Sigmoid colon (tissue), 7 donors: Measurements from ENCODE around the gene DUOXA2. TPM values are rescaled to one million over a fixed set of nuclear protein-coding genes. Genes with fewer than 3 reads are reported as not detected.

Source experiments
- DNase-seq: peaks from one replicate; pipeline ENCODE4 v3.0.0-alpha.2; 2019
- H3K27ac ChIP-seq, 4 donors: fragments of 200-600 bp; sonication (generic); one replicate each; pipeline ENCODE4 v1.5.1; 2016 to 2019; ENCODE audit warnings: mild to moderate bottlenecking in 1 of 4
- H3K27me3 ChIP-seq, 3 donors: fragments of 200-600 bp; sonication (generic); one replicate each; pipeline ENCODE4 v1.5.1; 2019; ENCODE audit warnings: mild to moderate bottlenecking in 1 of 3
- H3K36me3 ChIP-seq, 4 donors: fragments of 200-600 bp; sonication (generic); one replicate each; pipeline ENCODE4 v1.5.1; 2016 to 2019
- H3K4me1 ChIP-seq, 4 donors: fragments of 200-600 bp; sonication (generic); one replicate each; pipeline ENCODE4 v1.5.1; 2017 to 2019
- H3K4me3 ChIP-seq, 4 donors: fragments of 200-600 bp; sonication (generic); one replicate each; pipeline ENCODE4 v1.5.1; 2017 to 2019; ENCODE audit warnings: mild to moderate bottlenecking in 2 of 4, moderate library complexity in 1 of 4
- H3K9me3 ChIP-seq, 4 donors: fragments of 200-600 bp in 3 of 4; sonication (generic) in 3 of 4; one replicate each; pipeline versions ENCODE4 v1.5.1 to v1.6.1; 2013 to 2019
- CTCF ChIP-seq, 4 experiments: fragments of 450-650 bp in 3 of 4; fragments of 200-600 bp in 1 of 4; IDR thresholded peaks; one replicate each; pipeline ENCODE4 v1.5.1; 2016 to 2019; ENCODE audit warnings: antibody characterized with exemption in 4 of 4, mild to moderate bottlenecking in 3 of 4, moderate library complexity in 2 of 4
- EP300 ChIP-seq, 4 donors: sonication (generic); formaldehyde crosslinking; IDR thresholded peaks; one replicate each; pipeline ENCODE4 v1.6.1; 2017; ENCODE audit warnings: antibody characterized with exemption in 4 of 4
- POLR2A ChIP-seq, 2 donors: fragments of 450-650 bp; IDR thresholded peaks; one replicate each; pipeline ENCODE4 v1.6.1; 2016; ENCODE audit warnings: antibody characterized with exemption in 2 of 2, mild to moderate bottlenecking in 2 of 2, moderate library complexity in 2 of 2
- POLR2AphosphoS5 ChIP-seq, 4 donors: sonication (generic); formaldehyde crosslinking; IDR thresholded peaks; one replicate each; pipeline ENCODE4 v1.6.1; 2017; ENCODE audit warnings: antibody characterized with exemption in 4 of 4
- WGBS, 2 donors: extraction: QIAGEN DNeasy Blood & Tissue Kit; methylation state at CpG; one replicate each; pipeline ENCODE4 v1.1.7; 2013; 5-methylcytosine and 5-hydroxymethylcytosine counted together
- intact Hi-C: fragments of 100-400 bp; cut with DNase I; formaldehyde crosslinking; loops from one replicate; pipeline ENCODE4 v1.15.1; 2023
- polyA plus RNA-seq, 3 donors: library from polyadenylated mRNA; stranded (reverse); fragments of 200-250 nt; gene quantifications; one replicate each; pipeline ENCODE4 v1.2.3, GENCODE V29; 2013
- total RNA-seq, 4 donors: library from RNA; depleted of rRNA; stranded (reverse); fragments of >200 nt; gene quantifications; one replicate each; pipeline ENCODE4 v1.1.0, GENCODE V29; 2016
- donor health status: healthy with polysubstance abuse.
- donor health status: Bipolar disorder and iron deficiency.
- donor health status: healthy.

DUOXA2 gene
- total and polyA plus RNA-seq, 7 donors: 0.28 to 117 (median 1.4) TPM; not detected in 4

- H3K4me1 ChIP-seq: peaks cover 0 to 19% (median 17%) of the 10 kb centered on the region in 4 donors
- 88 to 91% methylated on average over 3 of the region's 3 CpGs for WGBS, 2 donors
Observed at GRCh38 chr15:45121020-45121419, 6.9 kb downstream of the DUOXA2 start.

GRCh38 chr15:45121706-45122417 lies 7.7 kb downstream of the DUOXA2 start:
- WGBS, 2 donors: 61 to 67% methylated on average over 9 of the region's 9 CpGs
- H3K27ac ChIP-seq: no peak overlapping the region
- no peak for DNase-seq
- no peak for TF ChIP-seq EP300 (IDR thresholded peaks at IDR 0.05)
- TF ChIP-seq POLR2AphosphoS5 (IDR thresholded peaks at IDR 0.05): no peak
- TF ChIP-seq CTCF (IDR thresholded peaks at IDR 0.05): no peak
- TF ChIP-seq POLR2A (IDR thresholded peaks at IDR 0.05): no peak
- no peaks in the 10 kb centered on the region for H3K9me3 ChIP-seq
- H3K27me3 ChIP-seq: peaks cover 12 to 70% (median 19%) of the 10 kb centered on the region in 3 donors
- H3K36me3 ChIP-seq: no peaks in the 10 kb centered on the region
- no peak overlapping the region for H3K4me3 ChIP-seq
- intact Hi-C loops: no loop called here
- peaks cover 0 to 12% (median 10%) of the 10 kb centered on the region in 4 donors for H3K4me1 ChIP-seq

More at GRCh38 chr15:45121020-45121419, 6.9 kb downstream of the DUOXA2 start:
- TF ChIP-seq POLR2A (IDR thresholded peaks at IDR 0.05): no peak
- no peak for TF ChIP-seq POLR2AphosphoS5 (IDR thresholded peaks at IDR 0.05)
- no peak for TF ChIP-seq EP300 (IDR thresholded peaks at IDR 0.05)
- TF ChIP-seq CTCF (IDR thresholded peaks at IDR 0.05): no peak
- no peak for DNase-seq
- no peaks in the 10 kb centered on the region for H3K9me3 ChIP-seq
- H3K27ac ChIP-seq: no peak overlapping the region
- H3K4me3 ChIP-seq: no peak overlapping the region
- no peaks in the 10 kb centered on the region for H3K36me3 ChIP-seq
- intact Hi-C loops: no loop called here
- peaks cover 19 to 74% (median 27%) of the 10 kb centered on the region in 3 donors for H3K27me3 ChIP-seq

GRCh38 chr15:45122719-45123118 lies 8.6 kb downstream of the DUOXA2 start:
- no peak overlapping the region for H3K4me3 ChIP-seq
- DNase-seq: no peak
- H3K36me3 ChIP-seq: no peaks in the 10 kb centered on the region
- H3K27me3 ChIP-seq: peaks cover 4 to 70% (median 13%) of the 10 kb centered on the region in 3 donors
- H3K4me1 ChIP-seq: peaks cover 0 to 3% (median 2%) of the 10 kb centered on the region in 4 donors
- no peak overlapping the region for H3K27ac ChIP-seq
- TF ChIP-seq EP300 (IDR thresholded peaks at IDR 0.05): no peak
- TF ChIP-seq POLR2A (IDR thresholded peaks at IDR 0.05): no peak
- no peak for TF ChIP-seq CTCF (IDR thresholded peaks at IDR 0.05)
- TF ChIP-seq POLR2AphosphoS5 (IDR thresholded peaks at IDR 0.05): no peak
- intact Hi-C loops: no loop called here
- WGBS, 2 donors: 89% methylated on average over 7 of the region's 7 CpGs
- no peaks in the 10 kb centered on the region for H3K9me3 ChIP-seq

- Histone ChIP-seq H3K9me3 (no peaks in the 10 kb centered on the region), H3K4me1 (no peaks in the 10 kb centered on the region), H3K36me3 (no peaks in the 10 kb centered on the region), H3K27ac (no peak overlapping the region), H3K4me3 (no peak overlapping the region), H3K27me3 (peaks cover 5 to 72% (median 17%) of the 10 kb centered on the region in 3 donors)
- intact Hi-C loops: no loop called here
- no peak for DNase-seq
- TF ChIP-seq CTCF (IDR thresholded peaks at IDR 0.05) (no peak), POLR2AphosphoS5 (IDR thresholded peaks at IDR 0.05) (no peak)
Observed at GRCh38 chr15:45123397-45123796, 9.3 kb downstream of the DUOXA2 start.
